WI38 (cell line): ENCODE measurements around the gene ATG4A.

ENCODE experiments used
- H3K4me3 ChIP-seq: 2 replicates; pipeline ENCODE4 v1.5.1; 2011; ENCODE audit warnings: low read depth, mild to moderate bottlenecking, control low read depth, low read length
- TF ChIP-seq, protein P1 (sequence below): IDR thresholded peaks from 2 replicates; pipeline ENCODE4 v1.5.1; 2012; ENCODE audit warnings: low read depth, mild to moderate bottlenecking, control low read depth, low read length

ATG4A gene

DNA sequence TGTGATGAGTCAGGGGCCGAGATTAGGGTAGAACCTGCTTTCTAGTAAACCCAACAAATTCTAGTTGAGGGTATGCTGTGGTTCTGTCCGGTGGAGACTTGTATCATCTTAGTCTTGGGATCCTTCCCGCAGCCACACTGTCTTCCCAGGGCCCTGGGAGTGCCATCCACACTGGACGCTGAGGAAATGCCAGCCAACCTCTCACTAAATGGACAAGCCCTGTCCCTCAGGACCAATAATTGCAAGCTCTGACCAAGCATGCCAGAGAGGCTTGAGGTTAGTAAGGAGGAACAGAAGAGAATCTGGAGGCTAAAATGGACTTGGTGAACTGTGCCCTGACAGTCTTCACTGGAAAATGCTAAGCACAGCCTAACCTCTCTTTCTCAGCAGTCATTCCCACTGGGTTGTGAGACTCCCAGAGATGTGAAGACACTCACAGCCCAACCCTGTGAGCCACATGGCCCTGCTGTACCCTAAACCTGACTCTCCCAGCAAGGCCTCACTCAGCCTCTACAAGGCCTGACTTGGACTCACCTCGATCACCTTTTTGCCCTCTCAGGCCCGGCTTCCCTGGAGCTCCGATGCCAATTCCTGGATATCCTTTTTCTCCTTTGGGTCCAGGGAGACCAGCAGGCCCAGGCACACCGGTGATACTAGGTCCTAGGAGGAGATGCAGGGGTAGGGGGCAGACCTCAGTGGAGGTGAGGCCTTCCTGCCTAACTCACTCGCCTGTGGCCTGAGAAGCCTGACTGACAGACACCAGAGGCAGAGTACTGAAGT lies 77.6 kb downstream of the ATG4A start:
- TF ChIP-seq, protein P1, sequence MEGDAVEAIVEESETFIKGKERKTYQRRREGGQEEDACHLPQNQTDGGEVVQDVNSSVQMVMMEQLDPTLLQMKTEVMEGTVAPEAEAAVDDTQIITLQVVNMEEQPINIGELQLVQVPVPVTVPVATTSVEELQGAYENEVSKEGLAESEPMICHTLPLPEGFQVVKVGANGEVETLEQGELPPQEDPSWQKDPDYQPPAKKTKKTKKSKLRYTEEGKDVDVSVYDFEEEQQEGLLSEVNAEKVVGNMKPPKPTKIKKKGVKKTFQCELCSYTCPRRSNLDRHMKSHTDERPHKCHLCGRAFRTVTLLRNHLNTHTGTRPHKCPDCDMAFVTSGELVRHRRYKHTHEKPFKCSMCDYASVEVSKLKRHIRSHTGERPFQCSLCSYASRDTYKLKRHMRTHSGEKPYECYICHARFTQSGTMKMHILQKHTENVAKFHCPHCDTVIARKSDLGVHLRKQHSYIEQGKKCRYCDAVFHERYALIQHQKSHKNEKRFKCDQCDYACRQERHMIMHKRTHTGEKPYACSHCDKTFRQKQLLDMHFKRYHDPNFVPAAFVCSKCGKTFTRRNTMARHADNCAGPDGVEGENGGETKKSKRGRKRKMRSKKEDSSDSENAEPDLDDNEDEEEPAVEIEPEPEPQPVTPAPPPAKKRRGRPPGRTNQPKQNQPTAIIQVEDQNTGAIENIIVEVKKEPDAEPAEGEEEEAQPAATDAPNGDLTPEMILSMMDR = no peak
- H3K4me3 ChIP-seq = no peak overlapping the region

DNA sequence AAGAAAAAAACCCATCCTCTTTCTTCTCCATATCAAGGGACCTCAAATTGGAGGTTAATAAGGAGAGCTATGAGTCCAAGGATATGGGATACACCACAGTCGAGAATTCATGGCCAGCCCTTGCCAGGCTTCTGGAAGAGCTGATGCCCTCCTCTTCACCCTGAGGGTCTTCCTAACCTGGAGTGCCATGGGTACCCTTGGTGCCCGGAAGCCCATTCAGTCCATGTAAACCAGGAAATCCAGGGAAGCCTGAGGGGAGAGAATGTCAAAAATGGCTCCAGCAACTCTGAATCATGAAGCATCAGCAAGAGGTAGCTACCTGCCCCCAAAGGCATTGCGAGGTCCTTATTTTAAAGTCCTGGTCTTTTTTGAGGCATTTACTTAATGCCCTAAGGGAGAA lies 78.2 kb downstream of the ATG4A start:
- TF ChIP-seq, protein P1 = no peak
- no peak overlapping the region for H3K4me3 ChIP-seq

GRCh38 chrX:108171671-108172070 lies 80.1 kb downstream of the ATG4A start:
- TF ChIP-seq, protein P1 = no peak

GRCh38 chrX:108173874-108174273 lies 82.3 kb downstream of the ATG4A start:
- no peak overlapping the region for H3K4me3 ChIP-seq
- TF ChIP-seq, protein P1 = no peak

More at GRCh38 chrX:108171671-108172070, 80.1 kb downstream of the ATG4A start:
- no peak overlapping the region for H3K4me3 ChIP-seq

- H3K4me3 ChIP-seq = no peak overlapping the region
- TF ChIP-seq, protein P1 = no peak
Observed at GRCh38 chrX:108177351-108178142, 86.0 kb downstream of the ATG4A start.

DNA sequence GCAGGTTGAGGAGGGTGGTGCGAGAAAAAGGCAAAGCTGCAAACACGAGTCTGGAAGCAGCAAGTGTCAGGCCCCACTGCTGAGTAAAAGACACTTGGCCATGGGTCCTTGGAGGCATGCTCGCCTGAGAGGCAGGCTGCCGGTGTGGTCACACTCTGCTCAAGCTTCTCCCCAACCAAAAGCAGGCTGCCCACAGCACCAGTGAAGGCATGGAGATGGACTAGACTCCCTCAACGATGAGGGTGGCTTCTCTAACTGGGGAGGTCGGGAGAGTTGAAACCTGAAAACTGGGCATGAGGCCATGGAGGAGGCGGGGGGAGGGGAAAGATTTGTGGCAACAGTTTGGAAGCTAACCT lies 86.5 kb downstream of the ATG4A start:
- H3K4me3 ChIP-seq = no peak overlapping the region
- TF ChIP-seq, protein P1 = no peak

- no peak overlapping the region for H3K4me3 ChIP-seq
- TF ChIP-seq, protein P1 = no peak
Observed at GRCh38 chrX:108186811-108187210, 95.2 kb downstream of the ATG4A start.
